Measurements from ENCODE around the gene SIGLEC11.
A peak's percentile ranks its signal among the peaks of the same experiment; 100 is the strongest.
"Not testable (repeated sequence)": the region's sequence is repeated elsewhere in the genome, so short reads cannot be mapped to it uniquely, and the experiment has no call there.

SIGLEC11 gene

DNA sequence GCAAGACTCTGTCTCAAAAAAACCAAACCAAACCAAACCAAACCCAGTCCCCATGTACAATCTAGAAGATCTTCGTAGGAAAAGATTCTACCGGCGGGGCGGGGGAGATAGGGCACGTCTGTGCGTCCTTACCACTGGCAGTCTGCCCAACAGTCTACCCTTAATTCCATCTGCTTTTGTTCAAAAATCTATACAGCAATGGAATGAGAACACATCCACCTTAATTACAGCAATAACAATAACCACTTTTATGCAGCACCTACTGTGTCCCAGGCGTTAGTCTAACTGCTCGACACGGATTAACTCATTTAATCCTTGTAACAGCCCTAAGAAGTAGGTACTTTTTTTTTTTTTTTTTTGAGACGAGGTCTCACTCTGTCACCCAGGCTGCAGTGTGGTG lies 34.5 kb downstream of the SIGLEC11 start:
- TF ChIP-seq, protein P1, sequence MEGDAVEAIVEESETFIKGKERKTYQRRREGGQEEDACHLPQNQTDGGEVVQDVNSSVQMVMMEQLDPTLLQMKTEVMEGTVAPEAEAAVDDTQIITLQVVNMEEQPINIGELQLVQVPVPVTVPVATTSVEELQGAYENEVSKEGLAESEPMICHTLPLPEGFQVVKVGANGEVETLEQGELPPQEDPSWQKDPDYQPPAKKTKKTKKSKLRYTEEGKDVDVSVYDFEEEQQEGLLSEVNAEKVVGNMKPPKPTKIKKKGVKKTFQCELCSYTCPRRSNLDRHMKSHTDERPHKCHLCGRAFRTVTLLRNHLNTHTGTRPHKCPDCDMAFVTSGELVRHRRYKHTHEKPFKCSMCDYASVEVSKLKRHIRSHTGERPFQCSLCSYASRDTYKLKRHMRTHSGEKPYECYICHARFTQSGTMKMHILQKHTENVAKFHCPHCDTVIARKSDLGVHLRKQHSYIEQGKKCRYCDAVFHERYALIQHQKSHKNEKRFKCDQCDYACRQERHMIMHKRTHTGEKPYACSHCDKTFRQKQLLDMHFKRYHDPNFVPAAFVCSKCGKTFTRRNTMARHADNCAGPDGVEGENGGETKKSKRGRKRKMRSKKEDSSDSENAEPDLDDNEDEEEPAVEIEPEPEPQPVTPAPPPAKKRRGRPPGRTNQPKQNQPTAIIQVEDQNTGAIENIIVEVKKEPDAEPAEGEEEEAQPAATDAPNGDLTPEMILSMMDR (IDR thresholded peaks at IDR 0.05; ENCODE audit: low read depth, low read length) = no peak
- no peaks in the 10 kb centered on the region for H3K9me3 ChIP-seq
- H3K27me3 ChIP-seq = no peaks in the 10 kb centered on the region
- peaks cover 14% of the 10 kb centered on the region for H3K4me1 ChIP-seq
- H3K36me3 ChIP-seq = peaks cover 62% of the 10 kb centered on the region
- H3K4me3 ChIP-seq (ENCODE audit: low read depth, low read length) = no peak overlapping the region
- no peak for DNase-seq

- Histone ChIP-seq H3K4me1 (peaks cover 14% of the 10 kb centered on the region), H3K4me3 (ENCODE audit: low read depth, low read length) (no peak overlapping the region), H3K9me3 (no peaks in the 10 kb centered on the region), H3K36me3 (peaks cover 72% of the 10 kb centered on the region), H3K27me3 (no peaks in the 10 kb centered on the region)
- no peak for DNase-seq
- TF ChIP-seq, protein P1 (IDR thresholded peaks at IDR 0.05; ENCODE audit: low read depth, low read length) = no peak
Observed at GRCh38 chr19:49925486-49925885, 35.5 kb downstream of the SIGLEC11 start.

DNA sequence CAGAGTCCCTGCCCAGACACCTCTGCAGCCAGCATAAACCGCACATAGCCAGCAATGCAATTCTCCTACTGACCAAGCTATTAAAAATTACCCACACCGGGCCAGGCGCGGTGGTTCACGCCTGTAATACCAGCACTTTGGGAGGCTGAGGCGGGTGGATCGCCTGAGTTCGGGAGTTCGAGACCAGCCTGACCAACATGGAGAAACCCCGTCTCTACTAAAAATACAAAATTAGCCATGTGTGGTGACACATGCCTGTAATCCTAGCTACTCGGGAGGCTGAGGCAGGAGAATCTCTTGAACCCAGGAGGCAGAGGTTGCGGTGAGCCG lies 36.1 kb downstream of the SIGLEC11 start:
- H3K36me3 ChIP-seq = peaks cover 77% of the 10 kb centered on the region
- H3K4me3 ChIP-seq (ENCODE audit: low read depth, low read length) = peak overlapping the region; percentile 13; the same call in 1 of the 2 replicates
- peaks cover 14% of the 10 kb centered on the region for H3K4me1 ChIP-seq

GRCh38 chr19:49924004-49924880 lies 36.7 kb downstream of the SIGLEC11 start:
- Histone ChIP-seq H3K27me3 (no peaks in the 10 kb centered on the region), H3K4me3 (ENCODE audit: low read depth, low read length) (peak overlapping the region; percentile 13), H3K36me3 (peaks cover 82% of the 10 kb centered on the region), H3K9me3 (no peaks in the 10 kb centered on the region), H3K4me1 (peaks cover 14% of the 10 kb centered on the region)
- TF ChIP-seq, protein P1 (IDR thresholded peaks at IDR 0.05; ENCODE audit: low read depth, low read length) = no peak
- peak; percentile 40 for DNase-seq

More for the DNA sequence above, 36.1 kb downstream of the SIGLEC11 start:
- not testable (repeated sequence) for H3K27me3 ChIP-seq, DNase-seq, H3K9me3 ChIP-seq

DNA sequence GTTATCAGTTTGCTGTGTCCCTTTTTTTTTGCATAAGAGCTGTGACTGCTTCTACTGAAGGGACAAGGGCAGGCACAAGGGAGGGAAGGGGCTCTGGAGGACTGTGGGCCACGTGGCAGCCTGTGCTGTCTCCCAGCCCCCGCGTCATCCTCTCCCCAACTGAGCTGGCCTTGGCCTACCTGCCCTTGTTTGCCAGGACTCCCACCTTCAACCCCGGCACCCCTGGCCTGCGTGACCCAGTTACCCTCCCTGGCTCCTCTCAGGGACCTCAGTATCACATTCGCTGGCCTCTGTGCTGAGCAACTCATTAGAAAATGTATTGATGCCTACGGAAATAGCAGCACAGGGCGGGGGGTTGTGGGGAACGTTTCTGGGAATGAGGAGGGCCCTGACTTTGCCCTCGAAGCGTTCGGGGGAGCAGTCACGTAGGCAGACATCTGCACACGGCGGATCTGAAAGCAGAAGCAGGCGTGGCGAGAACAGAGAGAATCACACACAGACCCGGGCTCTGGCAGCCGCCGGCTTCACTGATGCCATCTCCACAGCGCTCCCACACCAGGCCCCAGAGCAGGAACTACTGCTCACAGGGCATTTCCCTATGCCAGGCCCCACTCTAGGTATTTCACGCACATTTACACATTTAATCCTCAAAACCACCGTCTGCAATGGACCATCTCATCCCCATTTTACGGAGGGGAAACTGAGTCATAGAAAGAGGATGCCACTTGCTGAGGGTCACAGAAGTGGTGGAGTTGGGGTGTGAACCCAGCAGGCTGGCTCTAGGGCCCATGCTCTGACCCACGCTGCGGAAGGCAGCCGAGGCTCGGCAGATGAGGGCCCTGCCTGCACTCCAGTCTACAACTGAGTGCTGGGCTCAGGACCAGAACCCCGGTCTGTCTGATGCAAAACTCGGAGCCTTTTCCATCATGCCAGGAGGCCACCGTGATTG lies 37.6 kb downstream of the SIGLEC11 start:
- Histone ChIP-seq H3K36me3 (peaks cover 88% of the 10 kb centered on the region), H3K4me3 (ENCODE audit: low read depth, low read length) (peak overlapping the region; percentile 13)

More for the DNA sequence above, 37.6 kb downstream of the SIGLEC11 start:
- TF ChIP-seq, protein P1 (IDR thresholded peaks at IDR 0.05; ENCODE audit: low read depth, low read length) = no peak
- no peaks in the 10 kb centered on the region for H3K27me3 ChIP-seq
- H3K4me1 ChIP-seq = peaks cover 14% of the 10 kb centered on the region
- H3K9me3 ChIP-seq = no peaks in the 10 kb centered on the region
- DNase-seq = no peak

All from BE2C (cell line).